Measurements from ENCODE around the gene COL25A1.

COL25A1 gene

GRCh38 chr4:108978066-108978465 is 324.4 kb downstream of the COL25A1 start:
- no peak for TF ChIP-seq CTCF (IDR thresholded peaks at IDR 0.05)
- no peak overlapping the region for H3K4me3 ChIP-seq
- DNase-seq (ENCODE audit: low spot score) = no peak
- H3K27ac ChIP-seq = no peak overlapping the region

- TF ChIP-seq CTCF (IDR thresholded peaks at IDR 0.05) = no peak
- H3K4me3 ChIP-seq = no peak overlapping the region
- no peak for DNase-seq (ENCODE audit: low spot score)
- no peak overlapping the region for H3K27ac ChIP-seq
Observed at GRCh38 chr4:108972613-108973283, 329.7 kb downstream of the COL25A1 start.

GRCh38 chr4:108971473-108971872 is 331.0 kb downstream of the COL25A1 start:
- Histone ChIP-seq H3K4me3 (no peak overlapping the region), H3K27ac (no peak overlapping the region)
- no peak for DNase-seq (ENCODE audit: low spot score)
- no peak for TF ChIP-seq CTCF (IDR thresholded peaks at IDR 0.05)

GRCh38 chr4:108965472-108966076 is 336.9 kb downstream of the COL25A1 start:
- DNase-seq (ENCODE audit: low spot score) = no peak
- TF ChIP-seq CTCF (IDR thresholded peaks at IDR 0.05) = no peak

GRCh38 chr4:108965016-108965415 is 337.4 kb downstream of the COL25A1 start:
- TF ChIP-seq CTCF (IDR thresholded peaks at IDR 0.05) = no peak
- Histone ChIP-seq H3K27ac (no peak overlapping the region), H3K4me3 (no peak overlapping the region)
- DNase-seq (ENCODE audit: low spot score) = no peak

More at GRCh38 chr4:108965472-108966076, 336.9 kb downstream of the COL25A1 start:
- H3K4me3 ChIP-seq = no peak overlapping the region
- no peak overlapping the region for H3K27ac ChIP-seq

GRCh38 chr4:108963910-108964309 is 338.5 kb downstream of the COL25A1 start:
- DNase-seq (ENCODE audit: low spot score) = no peak
- H3K27ac ChIP-seq = no peak overlapping the region
- H3K4me3 ChIP-seq = no peak overlapping the region
- TF ChIP-seq CTCF (IDR thresholded peaks at IDR 0.05) = no peak

GRCh38 chr4:108959491-108959890 is 343.0 kb downstream of the COL25A1 start:
- no peak for DNase-seq (ENCODE audit: low spot score)
- H3K27ac ChIP-seq = no peak overlapping the region
- no peak for TF ChIP-seq CTCF (IDR thresholded peaks at IDR 0.05)
- H3K4me3 ChIP-seq = no peak overlapping the region

Measured in coronary artery (tissue), 2 donors.